HG02970 (cell line): ENCODE measurements around the gene CCDC38.
"Not testable (repeated sequence)": the region's sequence is repeated elsewhere in the genome, so short reads cannot be mapped to it uniquely, and the experiment has no call there.

Experiments
- ATAC-seq: cut with Tn5 transposase; IDR thresholded peaks from one replicate; pipeline ENCODE4 v1.9.1; 2021; ENCODE audit warnings: mild to moderate bottlenecking, moderate library complexity, moderate number of reproducible peaks; ENCODE audit not compliant: unreplicated experiment, low FRiP score

Gene CCDC38

GRCh38 chr12:95942524-95943329 lies at the start of gene CCDC38:
Gene CCDC38, minus strand, starts transcription at chr12:95942614. Its CDS starts 6,105 bp downstream, at chr12:95936509.
- ATAC-seq = peak; percentile 95

- ATAC-seq = no peak
These were observed 47.7 kb upstream of the CCDC38 start for GRCh38 chr12:95990136-95990535.

GRCh38 chr12:95989504-95990123 lies 47.2 kb upstream of the CCDC38 start:
- ATAC-seq = no peak

GRCh38 chr12:95988506-95989275 lies 46.3 kb upstream of the CCDC38 start:
- ATAC-seq = no peak

- no peak for ATAC-seq
These were observed 44.5 kb upstream of the CCDC38 start for GRCh38 chr12:95986635-95987570.

GRCh38 chr12:95984682-95985081 lies 42.3 kb upstream of the CCDC38 start:
- ATAC-seq = no peak

- no peak for ATAC-seq
These were observed 40.2 kb upstream of the CCDC38 start for GRCh38 chr12:95982602-95983001.

- no peak for ATAC-seq
These were observed 38.0 kb upstream of the CCDC38 start for GRCh38 chr12:95980437-95980836.

- no peak for ATAC-seq
These were observed 36.4 kb upstream of the CCDC38 start for GRCh38 chr12:95978774-95979173.

GRCh38 chr12:95978351-95978750 lies 35.9 kb upstream of the CCDC38 start:
- ATAC-seq = no peak

GRCh38 chr12:95977764-95978305 lies 35.4 kb upstream of the CCDC38 start:
- ATAC-seq = no peak

- no peak for ATAC-seq
These were observed 34.0 kb upstream of the CCDC38 start for GRCh38 chr12:95976416-95976832.

- no peak for ATAC-seq
These were observed 33.1 kb upstream of the CCDC38 start for GRCh38 chr12:95975491-95975890.

- ATAC-seq = no peak
These were observed 31.9 kb upstream of the CCDC38 start for GRCh38 chr12:95974358-95974757.

GRCh38 chr12:95972832-95973456 lies 30.5 kb upstream of the CCDC38 start:
- ATAC-seq = no peak

GRCh38 chr12:95970905-95971304 lies 28.5 kb upstream of the CCDC38 start:
- ATAC-seq = no peak

GRCh38 chr12:95969116-95969515 lies 26.7 kb upstream of the CCDC38 start:
- not testable (repeated sequence) for ATAC-seq

- ATAC-seq = no peak
These were observed 24.9 kb upstream of the CCDC38 start for GRCh38 chr12:95967301-95967700.

- ATAC-seq = no peak
These were observed 24.0 kb upstream of the CCDC38 start for GRCh38 chr12:95966287-95966870.
